Stimulated activated CD4-positive, alpha-beta T cell treated with anti-CD3 and anti-CD28 coated beads, Interleukin-2, amount 100 ng/mL, for 4 hours (primary cell): ENCODE results near the gene CITED1.

Source experiments
- DNase-seq: peaks from one replicate; pipeline ENCODE4 v3.0.0-alpha.2; 2020; ENCODE audit warnings: low read depth

Gene CITED1

DNA sequence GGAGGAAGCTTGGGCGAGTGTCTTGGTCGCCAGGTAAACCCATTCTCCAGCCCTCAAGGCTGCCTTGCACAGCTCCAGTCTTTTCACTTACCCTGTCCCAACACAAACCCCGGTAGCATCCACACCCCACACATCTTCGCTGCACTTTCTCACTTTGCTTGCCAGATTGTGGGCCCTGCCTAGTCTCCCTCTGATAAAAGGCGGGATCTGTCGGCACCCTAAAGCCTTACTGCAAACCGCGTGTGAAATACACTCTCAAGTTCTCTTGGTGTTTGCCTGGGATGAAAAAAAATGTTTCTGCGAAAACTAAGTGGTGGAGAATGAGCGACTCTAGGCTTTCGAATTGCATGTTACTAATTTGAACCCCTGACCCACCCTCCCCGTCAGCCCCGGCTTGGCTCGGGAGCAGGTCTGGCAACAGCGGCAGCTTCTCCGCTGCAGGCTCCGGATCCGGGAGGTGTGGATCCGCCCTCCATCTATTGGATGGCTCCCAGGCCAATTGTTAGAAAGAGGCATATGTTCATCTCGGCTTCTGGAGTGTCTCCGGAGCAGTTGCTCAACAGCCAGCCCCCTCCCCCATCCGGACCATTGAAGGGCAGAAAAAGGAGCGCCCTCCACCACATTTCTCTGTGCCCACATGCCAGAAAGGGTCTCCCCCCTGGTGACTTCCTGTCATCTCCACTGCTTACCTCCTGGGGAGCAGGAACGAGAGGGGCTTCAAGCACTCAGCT, 3.0 kb upstream of the CITED1 start:
- no peak for DNase-seq

DNA sequence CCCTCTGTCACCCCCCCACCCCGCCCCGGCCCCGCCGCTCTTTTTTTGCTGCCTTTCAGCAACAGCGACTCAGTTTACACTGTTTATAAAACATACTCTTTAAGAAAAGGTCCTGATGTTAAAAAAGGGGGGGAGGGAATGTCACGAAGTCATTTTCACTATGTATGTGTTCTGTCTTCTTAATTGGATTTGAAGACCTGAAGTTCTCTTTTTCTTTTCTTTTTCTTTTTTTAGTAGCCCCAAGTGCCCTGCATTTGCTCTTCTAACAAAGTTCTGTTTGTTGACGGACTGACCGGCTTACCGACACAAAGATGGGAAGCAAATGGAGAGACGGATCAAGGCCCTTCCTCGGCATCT, 2.5 kb upstream of the CITED1 start:
- DNase-seq = no peak

DNA sequence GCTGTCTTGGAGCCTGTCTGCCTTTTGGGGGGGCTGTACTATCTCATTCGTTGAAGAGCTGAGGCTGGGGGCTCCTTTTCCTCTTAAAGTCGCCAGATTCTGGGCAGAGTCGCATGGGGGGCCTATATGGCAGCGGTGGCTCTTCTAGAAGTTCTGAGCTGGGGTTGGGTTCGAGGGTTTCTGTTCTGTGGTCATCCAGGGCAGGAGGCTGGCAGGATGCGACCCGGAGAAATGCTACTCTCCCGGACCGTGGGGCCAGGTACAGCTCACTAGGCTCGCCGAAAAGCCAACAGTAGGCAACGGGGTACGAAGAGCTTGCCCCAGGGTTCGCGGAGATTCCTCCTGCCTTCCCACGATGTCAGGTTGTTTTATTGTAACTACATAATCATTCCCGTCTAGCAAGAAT, 1.9 kb upstream of the CITED1 start:
- DNase-seq = no peak

DNA sequence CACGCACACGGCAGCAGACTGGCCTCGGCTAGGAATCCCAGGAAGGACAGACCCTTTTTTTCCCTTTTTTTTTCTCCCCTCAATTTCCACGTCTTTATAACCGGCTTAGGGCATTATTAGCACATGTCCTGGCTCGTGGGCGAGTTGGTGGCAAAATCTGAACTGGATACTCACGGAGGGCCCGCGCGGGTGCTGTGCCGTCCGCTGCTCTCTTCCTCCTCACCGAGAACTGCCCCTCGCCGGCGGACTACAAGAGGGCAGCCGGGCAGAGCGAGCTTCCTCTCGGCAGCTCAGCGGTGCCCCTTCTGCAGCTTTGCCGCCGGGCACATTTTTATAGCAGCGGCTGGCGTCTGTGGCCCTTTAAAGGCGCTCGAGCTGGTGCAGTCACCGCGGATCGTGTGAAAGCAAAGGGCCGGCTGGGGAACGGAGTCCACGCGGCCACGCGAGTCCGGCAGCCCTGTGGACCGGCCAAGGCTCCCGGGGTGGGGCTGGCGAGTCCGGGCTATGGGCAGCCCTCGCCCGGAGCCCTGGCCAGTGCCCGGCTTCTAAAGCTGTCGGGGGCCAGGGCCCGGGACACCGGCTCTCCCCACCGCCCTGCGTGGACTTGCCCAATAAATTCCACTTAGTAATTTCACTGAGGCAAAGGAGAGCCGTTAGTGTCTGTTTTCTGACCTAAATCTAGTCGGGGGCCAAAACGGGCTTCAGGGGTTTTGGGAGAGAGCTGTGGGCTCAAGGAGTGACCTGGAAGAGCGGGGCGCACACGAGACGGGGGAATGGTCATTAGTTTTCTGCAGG, 1.3 kb upstream of the CITED1 start:
- no peak for DNase-seq

DNA sequence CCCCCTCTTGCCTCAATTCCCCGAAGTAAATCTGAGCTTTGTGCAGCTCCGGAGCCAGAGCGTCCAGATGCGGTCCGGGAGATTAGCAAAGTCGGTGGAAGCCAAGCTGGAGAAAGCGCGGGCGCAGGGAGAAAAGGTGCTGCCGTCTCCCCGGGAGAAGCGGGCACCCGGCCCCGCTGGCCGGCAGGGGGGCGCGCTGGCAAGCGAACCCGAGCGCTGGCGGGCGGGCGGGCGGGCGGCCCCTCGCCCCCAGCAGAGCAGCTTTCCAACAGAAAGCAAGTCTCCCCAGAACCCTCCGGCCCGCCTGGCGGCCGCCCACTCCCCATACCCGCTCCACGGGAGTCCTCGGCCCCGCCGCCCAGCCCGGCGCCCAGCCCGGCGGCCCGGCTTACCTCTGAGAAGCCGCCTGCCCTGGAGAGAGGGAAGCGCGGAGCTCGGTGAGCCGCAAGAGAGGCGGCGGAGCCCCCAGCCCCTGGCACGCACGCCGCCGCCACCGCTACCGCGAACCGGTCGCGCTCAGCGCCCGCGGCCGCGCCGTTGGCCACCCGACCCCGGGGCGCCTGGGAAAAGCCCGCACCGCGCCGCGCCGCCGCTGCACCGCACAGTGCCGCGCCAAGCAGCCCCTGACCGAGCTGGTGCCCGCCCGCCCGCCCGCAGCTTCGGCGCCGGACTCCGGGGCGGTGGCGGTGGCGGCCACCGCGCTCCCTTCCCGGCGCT, 529 bp upstream of the CITED1 start:
- no peak for DNase-seq

DNA sequence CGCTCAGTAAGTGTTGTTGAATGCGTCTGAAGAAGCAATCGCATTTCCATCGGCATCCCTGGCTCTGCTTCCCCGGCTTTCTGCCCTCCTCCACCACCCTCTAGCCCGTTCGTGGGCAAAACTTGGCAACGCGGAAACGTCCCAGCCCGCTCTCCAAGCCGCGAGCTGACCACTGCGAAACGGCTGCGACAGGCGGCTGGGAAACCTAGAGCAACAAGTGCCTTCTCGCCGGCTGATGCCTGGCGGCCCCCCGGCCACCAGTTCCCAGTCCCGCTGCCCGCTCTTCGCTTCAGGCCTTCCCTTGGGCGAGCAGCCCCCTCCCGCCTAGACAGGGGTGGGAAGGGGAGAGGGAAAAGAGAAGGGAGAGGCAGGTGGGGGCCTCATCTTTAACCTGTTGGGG, 837 bp downstream of the CITED1 start:
- DNase-seq = no peak

DNA sequence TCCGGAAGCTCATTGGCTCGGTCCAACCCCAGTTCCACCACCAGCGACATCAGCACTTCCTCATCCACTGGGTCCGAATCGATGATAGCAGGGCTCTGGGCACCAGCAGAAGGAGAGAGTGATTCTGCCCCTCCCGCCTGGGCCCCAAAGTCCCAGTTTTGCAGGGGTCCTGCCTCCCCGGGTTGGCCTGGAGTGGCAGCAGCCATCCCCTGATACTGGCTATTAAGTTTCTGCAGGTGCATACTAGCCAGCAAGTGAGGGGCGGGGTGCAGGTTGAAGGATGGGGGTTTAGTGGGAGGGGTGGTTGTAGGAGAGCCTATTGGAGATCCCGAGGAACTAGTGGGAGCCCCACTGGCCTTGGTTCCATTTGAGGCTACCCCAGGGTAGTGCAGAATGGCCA, 3.9 kb downstream of the CITED1 start:
- no peak for DNase-seq

DNA sequence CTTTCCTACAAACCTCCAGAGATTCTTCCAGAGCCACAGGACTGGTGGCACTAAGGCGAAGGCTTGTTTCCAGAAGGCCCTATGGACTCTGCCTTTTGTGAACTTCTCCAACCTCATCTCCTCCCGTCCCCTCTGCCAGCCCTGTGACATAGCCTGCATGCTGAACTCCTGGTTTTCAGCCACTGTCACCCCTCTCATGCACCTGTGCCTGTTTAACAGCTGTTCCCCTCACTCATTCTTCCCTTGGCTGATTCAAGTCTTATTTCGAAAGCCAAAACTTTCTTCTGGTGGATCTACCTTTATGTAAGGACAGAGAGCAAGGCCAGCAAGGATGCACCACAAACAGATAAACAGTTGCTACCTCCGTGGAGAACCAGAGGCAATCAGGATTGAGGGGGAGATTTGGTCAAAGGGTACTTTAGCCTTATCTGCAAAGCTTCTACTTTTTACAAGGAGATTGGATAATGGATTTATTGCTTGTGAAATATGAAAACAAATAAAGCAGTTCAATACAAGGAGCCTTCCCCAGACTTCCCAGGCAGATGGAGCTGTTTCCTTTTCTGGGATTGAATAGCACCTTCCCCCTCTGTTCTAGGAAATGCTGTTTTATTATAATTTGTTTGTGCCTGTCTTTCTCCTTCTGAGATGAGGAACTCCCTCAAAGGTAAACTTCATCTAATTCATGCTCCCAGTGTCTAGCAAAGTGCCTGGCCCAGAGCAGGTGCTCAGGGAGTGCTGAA, 5.7 kb downstream of the CITED1 start:
- no peak for DNase-seq

DNA sequence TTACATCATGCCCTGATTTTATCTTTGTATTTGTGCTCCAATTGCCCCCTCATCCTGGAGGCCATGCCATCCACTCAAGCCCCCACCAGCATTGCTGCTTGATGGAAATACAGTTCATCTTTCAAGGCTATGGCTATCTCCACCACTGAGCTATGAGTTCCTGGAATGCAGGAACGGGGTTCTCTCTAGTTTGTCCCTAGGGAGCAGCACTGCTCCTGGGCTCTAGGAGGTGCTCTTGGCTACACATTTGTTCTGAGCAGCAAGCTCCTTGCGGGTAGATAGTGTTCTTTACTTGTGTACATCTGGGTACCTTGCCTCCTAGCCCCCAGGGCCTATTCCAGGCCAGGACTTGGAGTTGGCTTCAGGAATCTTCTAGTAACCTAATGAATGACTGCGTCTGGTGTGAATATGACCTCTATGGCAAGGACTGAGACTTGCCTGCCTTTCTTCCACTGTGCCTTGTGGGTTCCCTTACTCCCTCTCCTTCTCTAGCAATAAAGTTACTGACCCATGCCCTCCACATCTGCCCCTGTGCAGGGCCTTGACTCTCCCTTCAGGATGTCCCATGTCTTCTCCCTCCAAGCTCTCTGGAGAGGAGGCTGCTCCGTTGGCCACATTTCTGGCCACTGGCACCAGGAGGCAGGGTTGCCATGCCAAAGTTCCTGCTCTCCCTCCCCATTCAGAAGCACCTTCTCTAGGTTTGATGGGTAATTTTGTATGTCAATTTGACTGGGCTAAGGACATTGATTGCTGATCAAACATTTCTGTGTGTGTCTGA, 7.6 kb downstream of the CITED1 start:
- DNase-seq = no peak

DNA sequence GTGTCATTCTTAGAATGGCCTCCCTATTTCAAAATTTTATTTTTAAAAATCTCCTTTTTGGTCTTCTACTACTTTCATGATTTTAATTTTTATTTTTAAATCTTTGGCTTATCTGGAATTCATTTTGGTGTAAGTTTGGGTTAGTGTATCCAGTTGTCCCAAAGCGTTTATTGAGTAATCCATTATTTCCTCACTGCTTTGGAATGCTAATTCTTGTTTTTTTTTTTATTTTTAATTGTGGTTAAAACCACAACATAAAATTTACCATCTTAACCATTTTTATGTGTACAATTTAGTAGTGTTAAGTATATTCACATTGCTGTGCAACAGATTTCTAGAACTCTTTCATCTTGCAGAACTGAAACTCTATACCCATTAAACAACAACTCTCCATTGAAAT, 8.7 kb downstream of the CITED1 start:
- no peak for DNase-seq

DNA sequence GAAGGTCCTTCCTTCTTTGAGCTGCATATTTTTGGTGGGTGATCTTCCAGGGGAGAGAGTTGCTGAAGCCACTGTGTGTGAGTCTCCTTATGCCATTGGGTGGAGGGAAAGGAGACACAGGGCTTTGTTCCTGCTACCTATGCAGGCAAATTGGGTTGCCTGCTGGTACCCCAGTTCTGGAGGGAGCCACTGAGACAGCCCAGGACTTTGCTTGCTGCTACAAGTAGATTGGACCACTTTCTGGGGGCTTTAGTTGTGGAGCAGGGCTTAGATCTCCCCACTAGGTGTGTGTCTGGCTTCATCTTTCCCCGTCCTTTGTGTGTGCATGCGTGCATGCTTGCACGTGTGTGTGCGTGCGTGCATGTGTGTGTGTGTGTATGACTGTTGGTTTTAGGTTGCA, 10.0 kb downstream of the CITED1 start:
- no peak for DNase-seq

DNA sequence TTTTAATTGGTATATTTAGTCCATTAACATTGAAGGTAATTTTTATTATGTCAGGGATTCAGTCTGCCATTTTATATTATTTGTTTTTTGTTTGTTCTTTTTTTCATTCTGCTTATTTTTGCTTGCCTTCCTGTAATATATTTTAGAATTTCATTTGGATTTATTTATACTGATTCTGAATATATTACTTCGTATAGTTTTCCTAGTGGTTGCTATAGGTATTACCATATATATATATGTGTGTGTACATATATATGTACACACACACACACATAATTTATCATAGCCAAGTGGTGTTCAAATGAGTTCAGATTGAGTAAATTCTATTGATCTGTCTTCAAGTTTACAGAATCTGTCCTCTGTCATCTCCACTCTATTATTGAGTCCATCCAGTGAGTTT, 11.2 kb downstream of the CITED1 start:
- no peak for DNase-seq

DNA sequence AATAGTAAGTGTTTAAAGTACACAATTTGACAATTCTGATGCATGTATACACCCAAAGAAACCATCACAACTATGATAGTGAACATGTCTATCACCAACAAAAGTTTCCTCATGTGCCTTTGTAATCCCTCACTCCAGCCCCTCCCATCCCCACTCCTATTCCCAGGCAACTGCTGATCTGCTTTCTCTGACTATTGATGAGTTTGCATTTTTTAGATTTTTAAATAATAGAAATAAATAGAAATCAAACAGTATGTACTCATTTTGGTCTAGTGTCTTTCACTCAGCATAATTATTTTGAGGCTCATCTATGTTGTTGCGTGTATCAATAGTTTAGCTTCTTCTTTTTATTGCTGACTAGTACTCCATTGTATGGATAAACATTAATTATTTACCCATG, 23.4 kb downstream of the CITED1 start:
- DNase-seq = no peak

DNA sequence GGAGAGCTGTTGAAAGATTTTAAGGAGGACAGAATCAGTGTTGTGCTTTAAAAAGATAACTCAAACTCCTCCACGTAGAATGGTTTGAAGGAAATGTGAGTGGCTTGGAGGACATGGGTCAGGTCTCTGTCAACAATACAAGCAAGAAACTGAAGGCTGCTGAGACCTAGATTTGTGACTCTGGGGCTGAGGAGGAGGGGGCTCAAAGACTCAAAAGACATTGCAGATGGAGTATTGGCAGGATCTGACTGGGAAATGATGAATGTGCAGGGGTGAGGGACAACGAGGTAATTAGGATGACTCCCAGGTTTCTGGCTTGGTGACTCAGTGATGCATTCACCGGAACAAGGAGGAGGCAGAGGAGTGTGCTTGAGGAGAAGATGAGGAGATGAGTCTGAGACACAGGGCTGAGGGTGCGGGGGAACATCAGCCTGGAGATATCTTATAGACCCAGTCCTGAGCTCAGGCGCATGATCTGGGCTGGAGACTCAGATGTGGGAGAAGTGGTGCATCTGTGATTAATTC, 25.3 kb downstream of the CITED1 start:
- no peak for DNase-seq

DNA sequence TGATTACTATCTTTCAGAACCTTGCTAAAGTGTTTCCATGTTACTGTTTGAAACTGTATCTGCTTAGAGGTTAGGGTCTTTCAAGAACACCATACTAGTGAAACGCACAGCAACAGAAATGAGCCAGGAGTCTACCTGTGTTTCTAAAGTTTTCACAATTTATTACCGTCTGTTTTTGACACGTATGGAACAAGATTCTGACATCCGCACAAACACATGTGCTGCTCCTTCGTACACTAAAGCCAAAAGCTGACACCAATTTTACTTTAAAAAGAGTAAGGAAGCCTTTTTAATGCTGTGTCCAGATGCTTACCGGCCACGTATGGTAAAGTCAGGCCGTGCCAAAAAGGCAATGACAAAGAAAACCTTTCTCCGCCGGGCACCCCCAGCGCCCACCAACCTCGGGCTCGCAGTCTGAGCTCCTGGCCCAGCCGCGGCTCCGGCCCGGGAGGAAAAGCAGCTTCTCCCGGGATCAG, 29.2 kb downstream of the CITED1 start:
- no peak for DNase-seq

DNA sequence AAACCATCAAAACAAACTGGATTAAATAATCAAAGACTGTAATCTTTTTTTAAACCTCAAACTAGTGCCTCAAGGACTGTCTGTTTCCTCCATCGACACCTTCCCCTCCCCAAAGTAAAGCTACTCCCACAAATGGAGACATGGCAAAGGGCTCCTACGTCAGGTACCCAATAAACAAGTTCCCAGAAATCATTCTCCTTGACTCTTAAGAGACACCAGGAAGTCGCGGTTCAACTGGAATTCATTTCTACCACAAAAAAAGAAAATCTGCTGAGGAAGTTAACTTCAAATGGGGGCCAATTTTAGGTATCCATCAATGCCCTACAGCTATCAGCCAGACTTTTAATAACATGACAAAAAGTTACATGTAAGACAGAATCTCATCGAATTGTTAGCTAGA, 31.2 kb downstream of the CITED1 start:
- no peak for DNase-seq

DNA sequence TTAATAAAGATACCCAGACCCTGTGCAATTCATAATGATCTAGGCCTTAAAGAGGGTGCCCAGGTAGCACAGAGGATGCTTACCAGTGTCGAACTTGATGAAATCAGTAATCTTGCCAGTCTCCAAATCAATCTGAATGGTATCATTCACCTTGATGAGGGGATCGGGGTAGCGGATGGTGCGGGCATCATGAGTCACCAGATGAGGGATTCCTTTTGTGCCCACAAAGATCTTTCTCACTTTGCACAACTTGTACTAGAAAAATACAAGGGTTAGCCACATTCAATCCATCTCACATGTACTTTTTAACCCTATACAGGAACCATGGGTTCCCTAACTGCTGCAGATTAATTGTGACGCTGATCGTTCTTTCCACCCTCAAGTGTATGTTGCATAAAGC, 32.0 kb downstream of the CITED1 start:
- no peak for DNase-seq

DNA sequence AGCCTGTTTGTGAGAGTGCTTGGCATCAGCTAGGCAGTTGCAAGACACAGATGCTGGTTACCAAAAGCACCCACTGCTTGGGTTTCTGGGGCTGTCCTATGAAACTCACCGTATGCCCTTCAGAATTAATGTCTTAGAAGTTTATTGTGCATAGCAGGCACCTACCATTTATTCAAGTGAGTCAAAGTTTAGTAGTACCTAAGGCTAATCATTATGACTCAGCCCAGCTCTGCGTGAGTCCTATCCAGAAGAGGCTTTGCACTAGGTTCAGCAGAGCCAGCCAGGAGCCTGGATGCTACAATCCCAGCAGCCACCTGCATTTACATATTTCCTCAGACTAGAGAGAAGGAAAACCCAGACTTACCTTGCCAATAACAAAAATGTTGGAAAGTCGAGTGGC, 32.8 kb downstream of the CITED1 start:
- DNase-seq = no peak

DNA sequence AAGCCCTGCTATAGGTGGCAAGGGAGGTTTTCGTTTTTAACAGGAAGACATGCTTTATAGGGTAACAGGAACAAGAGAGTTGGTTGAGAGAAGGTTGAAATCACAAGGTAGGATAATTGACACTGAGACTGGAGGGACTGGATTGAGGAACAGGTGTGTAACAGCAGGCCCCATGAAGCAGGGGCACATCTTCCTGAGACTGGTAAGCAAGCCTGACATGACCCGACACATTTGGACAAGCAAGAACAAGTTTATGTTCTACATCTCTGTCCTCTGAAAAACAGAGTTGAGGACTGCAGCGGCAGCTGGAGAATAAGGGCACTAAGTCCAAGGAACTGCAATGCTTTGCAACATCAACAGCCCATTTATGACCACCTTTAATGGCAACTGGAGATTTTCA, 33.9 kb downstream of the CITED1 start:
- DNase-seq = no peak

DNA sequence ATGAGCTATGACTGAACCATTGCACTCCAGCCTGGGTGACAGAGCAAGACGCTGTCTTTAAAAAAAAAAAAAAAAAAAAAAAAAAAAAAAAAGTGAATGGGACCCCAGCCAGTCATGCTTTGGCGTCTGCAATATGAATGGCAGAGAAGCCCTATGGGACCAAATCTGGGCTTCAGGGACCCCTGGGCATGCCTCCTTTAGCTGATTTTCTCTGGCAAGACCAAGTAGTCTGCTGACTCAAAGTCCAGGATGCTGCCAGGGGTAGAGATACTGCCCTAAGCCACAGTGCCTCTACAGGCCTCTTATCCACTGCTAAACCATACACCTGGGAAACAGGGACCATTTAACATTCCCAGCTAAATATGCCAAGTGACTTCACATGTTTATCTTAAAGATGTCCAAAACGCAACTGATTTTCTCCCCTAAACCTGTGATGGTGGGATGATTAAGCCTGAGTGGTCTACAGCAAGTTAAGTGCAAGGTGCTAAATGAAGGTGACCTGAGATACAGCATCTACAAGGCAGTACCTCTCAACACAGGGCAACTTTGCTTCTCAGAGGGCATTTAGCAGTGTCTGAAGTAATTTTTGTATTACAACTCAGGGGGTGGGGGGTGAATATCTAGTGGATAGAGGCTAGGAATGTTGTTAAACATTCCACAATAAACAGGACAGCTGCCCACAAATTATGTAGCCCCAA, 34.5 kb downstream of the CITED1 start:
- no peak for DNase-seq
